Mucosa of gallbladder (tissue), 1 donor: ENCODE measurements around the gene SCN9A. TPM values are rescaled to one million over a fixed set of nuclear protein-coding genes. Genes with fewer than 3 reads are reported as not detected.

ENCODE experiments used
- DNase-seq: peaks from one replicate; pipeline ENCODE4 v3.0.0-alpha.2; 2020; ENCODE audit warnings: low spot score
- total RNA-seq: library from RNA; stranded (reverse); gene quantifications from one replicate; pipeline ENCODE4 v1.2.1, GENCODE V29; 2021
- donor health status: DM: no; HTN: no; CAD: no.

SCN9A gene
- total RNA-seq, 1 donor from 2014 or later, result 6.8 TPM

DNA sequence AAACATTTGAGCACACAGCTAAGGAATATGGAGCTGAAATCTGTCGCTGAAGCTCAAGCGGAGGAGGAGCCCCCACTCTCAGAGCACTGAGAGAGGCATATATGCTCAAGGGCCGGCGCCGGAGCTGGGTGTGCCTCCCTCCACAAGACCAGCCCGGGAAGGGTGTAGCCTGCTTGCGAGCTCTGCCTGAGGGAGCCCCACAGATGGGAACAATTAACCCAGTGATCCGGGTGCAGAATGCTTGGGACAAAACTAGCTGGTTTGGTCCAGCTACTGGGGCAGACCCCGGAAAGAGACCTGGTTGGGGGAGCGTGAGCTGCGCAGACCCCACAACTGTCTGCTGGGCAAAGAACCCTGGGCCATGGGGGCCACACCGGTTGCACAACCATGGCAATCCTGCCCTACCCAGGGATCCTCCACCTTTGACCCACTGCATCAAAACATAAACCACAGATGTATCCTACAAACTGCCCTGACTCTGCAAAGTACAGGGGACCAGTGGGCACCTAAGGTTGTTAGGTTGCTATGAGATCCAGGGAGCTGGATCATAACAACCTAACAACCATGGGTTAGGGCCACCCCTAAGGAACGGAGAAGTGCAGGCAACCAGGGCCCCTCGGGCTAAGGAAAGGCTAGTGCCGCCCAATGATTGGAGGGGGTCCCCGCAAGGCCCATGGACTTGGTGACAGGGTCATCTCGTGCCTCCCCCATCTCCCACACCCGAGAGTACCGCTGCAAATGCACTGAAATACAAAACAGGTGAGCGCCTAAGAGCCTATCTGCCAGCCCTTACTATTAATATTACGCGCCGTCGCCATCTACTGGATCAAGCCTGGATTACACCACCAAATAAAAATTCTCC is 194.6 kb downstream of the SCN9A start:
- peak; percentile 60 for DNase-seq

GRCh38 chr2:166179201-166179600 is 196.5 kb downstream of the SCN9A start:
- no peak for DNase-seq

DNA sequence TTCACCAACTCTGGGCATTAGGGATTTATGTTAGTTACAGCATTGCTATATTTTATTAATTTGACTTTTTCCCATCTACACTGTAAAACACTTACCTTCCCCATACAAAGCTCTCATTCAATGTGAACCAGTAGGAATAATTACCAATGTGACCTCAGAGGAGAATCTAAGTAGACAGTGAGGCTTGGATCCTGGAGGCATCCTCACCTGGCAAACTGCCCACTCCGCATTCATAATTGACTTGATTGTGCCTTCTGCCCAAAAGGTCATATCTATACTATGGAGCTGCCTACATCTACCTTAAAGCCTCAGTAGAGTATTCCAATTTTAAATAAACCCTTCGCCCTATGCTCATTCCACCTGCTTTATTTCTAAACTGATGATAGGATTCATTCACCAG is 202.5 kb downstream of the SCN9A start:
- DNase-seq, result no peak

GRCh38 chr2:166171216-166171615 is 204.5 kb downstream of the SCN9A start:
- no peak for DNase-seq

DNA sequence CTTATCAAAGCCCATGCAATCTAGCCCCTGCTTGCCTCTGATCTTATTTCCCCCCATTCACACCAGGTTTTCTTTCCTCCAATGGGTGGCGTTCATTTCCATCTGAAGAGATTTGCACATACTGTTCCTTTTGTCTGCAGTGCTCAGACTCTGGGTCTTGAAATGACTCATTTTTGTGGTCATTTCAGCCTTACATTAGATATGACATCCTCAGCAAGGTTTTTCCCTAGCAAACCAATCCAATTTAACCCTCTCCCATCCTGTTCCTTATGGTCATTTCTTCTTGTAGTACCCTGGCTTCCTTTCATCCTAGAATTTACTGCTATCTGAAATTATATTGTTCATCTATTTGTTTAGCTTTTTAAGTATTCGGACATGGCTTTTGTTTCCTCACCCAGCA is 205.4 kb downstream of the SCN9A start:
- no peak for DNase-seq

GRCh38 chr2:166167449-166167848 is 208.3 kb downstream of the SCN9A start:
- DNase-seq, result no peak

DNA sequence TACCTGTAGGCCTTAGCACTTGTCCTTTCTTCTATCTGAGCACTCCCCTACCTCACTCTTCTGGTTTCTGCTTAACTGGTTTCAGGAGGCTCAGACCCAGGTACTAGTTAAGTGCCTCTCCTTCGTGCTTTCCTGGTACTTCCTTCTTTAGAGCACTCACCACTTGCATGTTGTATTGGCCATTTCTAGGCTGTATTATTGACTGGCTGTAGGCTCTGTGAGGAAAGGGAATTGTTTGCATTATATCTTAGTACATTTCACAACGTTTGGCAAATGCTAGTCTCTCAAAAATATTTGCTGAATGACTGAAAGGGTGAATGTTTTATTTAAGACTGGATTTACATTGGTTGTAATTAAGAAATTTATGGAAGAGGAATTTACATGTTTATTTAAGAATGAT is 212.0 kb downstream of the SCN9A start:
- no peak for DNase-seq

GRCh38 chr2:166158546-166158945 is 217.2 kb downstream of the SCN9A start:
- DNase-seq, result no peak

GRCh38 chr2:166157578-166157977 is 218.2 kb downstream of the SCN9A start:
- no peak for DNase-seq

- DNase-seq, result no peak
These were observed 218.7 kb downstream of the SCN9A start for GRCh38 chr2:166156985-166157490.

DNA sequence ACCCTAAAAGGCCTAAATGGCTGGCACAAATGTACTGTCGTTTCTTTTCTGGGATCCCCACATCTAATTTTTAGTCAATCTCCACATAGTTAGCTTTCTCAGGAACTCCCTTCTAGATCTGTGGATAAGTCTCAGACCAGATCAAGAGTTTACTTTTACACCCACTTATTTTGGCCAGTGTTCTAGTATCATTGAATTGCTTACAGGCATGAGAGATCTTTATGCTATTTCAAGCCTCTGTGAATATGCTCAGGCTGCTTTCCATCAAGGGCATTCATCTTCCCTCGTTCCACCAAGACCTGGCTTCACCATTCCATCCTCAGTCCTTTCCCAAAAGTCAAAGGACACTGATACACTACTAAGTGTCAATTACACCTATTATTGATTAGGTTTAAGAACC is 220.2 kb downstream of the SCN9A start:
- DNase-seq, result no peak

DNA sequence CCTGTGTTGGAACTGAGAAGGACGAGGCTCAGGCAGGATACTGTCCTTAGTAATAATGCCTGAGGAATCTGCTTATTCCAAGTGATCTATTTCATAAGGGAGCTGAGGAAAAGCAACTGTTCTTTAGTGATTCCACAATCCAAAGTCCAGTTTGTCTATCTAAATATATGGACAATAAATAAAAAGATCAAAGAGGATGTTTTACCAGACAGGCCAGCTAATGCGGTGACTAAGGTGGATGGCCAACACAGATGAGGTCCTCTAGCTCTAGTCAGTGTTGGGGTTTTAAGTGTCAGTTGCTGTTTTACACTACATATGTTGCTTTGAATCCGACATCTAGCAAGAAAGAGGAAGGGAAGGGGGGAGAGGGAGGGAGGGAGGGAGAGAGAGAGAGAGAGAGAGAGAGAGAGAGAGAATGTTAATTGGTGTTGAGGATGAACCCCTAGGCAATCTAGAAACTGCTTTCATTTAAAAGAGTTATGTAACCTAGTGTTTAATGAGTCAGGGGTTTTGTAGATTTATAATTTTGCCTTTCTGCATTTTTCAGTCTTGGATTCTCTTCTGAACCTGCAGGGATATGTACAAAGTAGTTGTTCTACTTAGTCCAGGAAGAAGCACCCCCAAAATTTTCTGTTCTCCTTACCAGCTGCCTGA is 220.9 kb downstream of the SCN9A start:
- no peak for DNase-seq

GRCh38 chr2:166152064-166152463 is 223.7 kb downstream of the SCN9A start:
- no peak for DNase-seq

GRCh38 chr2:166148500-166149400 is 227.0 kb downstream of the SCN9A start:
- no peak for DNase-seq

- DNase-seq, result no peak
These were observed 227.9 kb downstream of the SCN9A start for GRCh38 chr2:166147883-166148282.

Other genes starting within 250 kb of the SCN9A start
- gene SCN1A, start 247.9 kb downstream of the SCN9A start, total RNA-seq, result not detected
- 9.6 TPM for gene SCN7A, start 118.3 kb upstream of the SCN9A start, total RNA-seq